ENCODE data around the gene DHRS12.

DHRS12 gene

GRCh38 chr13:51803422-51804294 lies at the start of gene DHRS12:
DHRS12 (minus strand) TSS chr13:51804163; CDS start chr13:51799659, 4,504 bp downstream.
- DNase-seq (ENCODE audit: low read depth in 2 of 2): peak; percentile 55 to 57

- DNase-seq (ENCODE audit: low read depth in 2 of 2): no peak
Observed at GRCh38 chr13:51849145-51850101, 45.5 kb upstream of the DHRS12 start.

- DNase-seq (ENCODE audit: low read depth in 2 of 2): peak; percentile 16 to 30
Observed at GRCh38 chr13:51848674-51849073, 44.7 kb upstream of the DHRS12 start.

- DNase-seq (ENCODE audit: low read depth in 2 of 2): no peak
Observed at GRCh38 chr13:51846756-51847155, 42.8 kb upstream of the DHRS12 start.

- no peak for DNase-seq (ENCODE audit: low read depth in 2 of 2)
Observed at GRCh38 chr13:51845574-51846318, 41.8 kb upstream of the DHRS12 start.

- DNase-seq (ENCODE audit: low read depth in 2 of 2): no peak
Observed at GRCh38 chr13:51844862-51845573, 41.1 kb upstream of the DHRS12 start, which contains the start of gene TMEM272. TMEM272 (minus strand) TSS chr13:51845177; CDS start chr13:51838530, 6,647 bp downstream.

GRCh38 chr13:51843529-51843928 lies 39.6 kb upstream of the DHRS12 start:
- DNase-seq (ENCODE audit: low read depth in 2 of 2): no peak

GRCh38 chr13:51841732-51842131 lies 37.8 kb upstream of the DHRS12 start:
- no peak for DNase-seq (ENCODE audit: low read depth in 2 of 2)

GRCh38 chr13:51840917-51841316 lies 37.0 kb upstream of the DHRS12 start:
- DNase-seq (ENCODE audit: low read depth in 2 of 2): no peak

- DNase-seq (ENCODE audit: low read depth in 2 of 2): no peak
Observed at GRCh38 chr13:51839711-51840540, 36.0 kb upstream of the DHRS12 start.

GRCh38 chr13:51838240-51838846 lies 34.4 kb upstream of the DHRS12 start:
- no peak for DNase-seq (ENCODE audit: low read depth in 2 of 2)

GRCh38 chr13:51837016-51837415 lies 33.1 kb upstream of the DHRS12 start:
- no peak for DNase-seq (ENCODE audit: low read depth in 2 of 2)

- no peak for DNase-seq (ENCODE audit: low read depth in 2 of 2)
Observed at GRCh38 chr13:51834581-51835171, 30.7 kb upstream of the DHRS12 start.

- DNase-seq (ENCODE audit: low read depth in 2 of 2): no peak
Observed at GRCh38 chr13:51833980-51834379, 30.0 kb upstream of the DHRS12 start.

GRCh38 chr13:51832471-51833152 lies 28.6 kb upstream of the DHRS12 start:
- no peak for DNase-seq (ENCODE audit: low read depth in 2 of 2)

- no peak for DNase-seq (ENCODE audit: low read depth in 2 of 2)
Observed at GRCh38 chr13:51831519-51831918, 27.6 kb upstream of the DHRS12 start.

GRCh38 chr13:51829568-51829899 lies 25.6 kb upstream of the DHRS12 start:
- no peak for DNase-seq (ENCODE audit: low read depth in 2 of 2)

- DNase-seq (ENCODE audit: low read depth in 2 of 2): no peak
Observed at GRCh38 chr13:51828730-51829567, 25.0 kb upstream of the DHRS12 start.
